ENCODE data around the gene SLBP.

Gene SLBP

DNA sequence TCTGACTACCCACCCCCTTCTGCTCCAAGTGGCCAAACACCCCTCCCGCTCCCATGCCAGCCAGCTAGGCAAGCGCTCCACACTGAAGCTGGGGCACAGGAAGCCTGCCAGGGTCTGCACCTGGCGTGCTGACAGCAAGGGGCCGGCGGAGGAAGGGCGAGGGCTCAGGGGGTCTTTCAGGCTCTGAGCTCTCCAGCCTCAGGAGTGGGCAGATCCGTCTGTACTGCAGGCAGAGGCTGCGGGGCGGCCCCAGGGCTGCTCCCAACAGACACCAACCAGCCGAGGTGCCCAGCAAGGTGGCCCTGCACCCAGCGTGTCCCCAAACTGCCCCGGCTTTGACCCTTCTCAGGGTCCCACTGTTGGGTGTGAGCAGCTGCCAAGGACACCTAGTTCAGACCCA lies 42.8 kb downstream of the SLBP start:
- DNase-seq (ENCODE audit: low read depth in 2 of 2), result no peak

DNA sequence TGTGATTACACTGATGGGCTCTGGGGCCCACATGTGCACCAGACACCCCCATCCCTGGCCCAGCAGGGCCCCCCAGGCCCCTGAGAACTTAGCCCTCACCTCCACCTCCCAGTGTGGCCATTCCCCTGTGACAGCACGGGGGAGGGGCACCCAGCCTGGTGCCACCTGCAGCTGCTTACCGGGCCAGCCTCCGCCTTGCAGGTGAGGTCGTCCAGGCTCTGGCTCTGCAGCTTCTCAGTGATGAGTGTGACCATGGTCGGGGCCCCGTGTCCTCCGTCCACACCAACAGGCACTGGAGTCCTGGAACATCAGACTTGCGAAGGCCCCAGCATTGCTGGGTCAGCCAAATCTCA lies 43.7 kb downstream of the SLBP start:
- H3K4me3 ChIP-seq (replicated peaks in 1 of 2; ENCODE audit: low read depth in 2 of 2, low read length in 2 of 2), result no peak overlapping the region
- DNase-seq (ENCODE audit: low read depth in 2 of 2), result no peak
- TF ChIP-seq, protein P1, sequence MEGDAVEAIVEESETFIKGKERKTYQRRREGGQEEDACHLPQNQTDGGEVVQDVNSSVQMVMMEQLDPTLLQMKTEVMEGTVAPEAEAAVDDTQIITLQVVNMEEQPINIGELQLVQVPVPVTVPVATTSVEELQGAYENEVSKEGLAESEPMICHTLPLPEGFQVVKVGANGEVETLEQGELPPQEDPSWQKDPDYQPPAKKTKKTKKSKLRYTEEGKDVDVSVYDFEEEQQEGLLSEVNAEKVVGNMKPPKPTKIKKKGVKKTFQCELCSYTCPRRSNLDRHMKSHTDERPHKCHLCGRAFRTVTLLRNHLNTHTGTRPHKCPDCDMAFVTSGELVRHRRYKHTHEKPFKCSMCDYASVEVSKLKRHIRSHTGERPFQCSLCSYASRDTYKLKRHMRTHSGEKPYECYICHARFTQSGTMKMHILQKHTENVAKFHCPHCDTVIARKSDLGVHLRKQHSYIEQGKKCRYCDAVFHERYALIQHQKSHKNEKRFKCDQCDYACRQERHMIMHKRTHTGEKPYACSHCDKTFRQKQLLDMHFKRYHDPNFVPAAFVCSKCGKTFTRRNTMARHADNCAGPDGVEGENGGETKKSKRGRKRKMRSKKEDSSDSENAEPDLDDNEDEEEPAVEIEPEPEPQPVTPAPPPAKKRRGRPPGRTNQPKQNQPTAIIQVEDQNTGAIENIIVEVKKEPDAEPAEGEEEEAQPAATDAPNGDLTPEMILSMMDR (IDR thresholded peaks at IDR 0.05; ENCODE audit: low read depth, low read length), result no peak

More for the DNA sequence above, 42.8 kb downstream of the SLBP start:
- H3K4me3 ChIP-seq (replicated peaks in 1 of 2; ENCODE audit: low read depth in 2 of 2, low read length in 2 of 2), result no peak overlapping the region
- TF ChIP-seq, protein P1 (IDR thresholded peaks at IDR 0.05; ENCODE audit: low read depth, low read length), result no peak

DNA sequence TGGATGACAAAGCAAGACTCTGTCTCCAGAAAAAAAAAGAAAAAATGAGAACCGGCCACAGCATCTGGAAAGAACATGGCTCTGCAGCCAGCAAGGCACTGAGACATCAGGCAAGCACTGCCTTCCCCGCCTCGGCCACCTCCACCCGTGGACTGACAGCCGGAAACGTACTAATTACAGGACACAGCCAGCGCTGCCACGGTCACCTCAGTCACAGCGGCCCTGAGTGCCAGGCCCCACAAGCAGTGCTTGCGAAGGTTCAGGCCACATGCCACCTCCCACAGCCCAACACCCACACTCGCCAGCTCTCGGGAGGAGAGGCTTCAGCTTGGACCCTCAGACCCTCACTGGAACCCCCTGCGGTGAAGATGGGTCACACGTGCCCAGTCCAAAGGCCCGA lies 44.8 kb downstream of the SLBP start:
- DNase-seq (ENCODE audit: low read depth in 2 of 2), result no peak
- H3K4me3 ChIP-seq (replicated peaks in 1 of 2; ENCODE audit: low read depth in 2 of 2, low read length in 2 of 2), result no peak overlapping the region
- TF ChIP-seq, protein P1 (IDR thresholded peaks at IDR 0.05; ENCODE audit: low read depth, low read length), result no peak

DNA sequence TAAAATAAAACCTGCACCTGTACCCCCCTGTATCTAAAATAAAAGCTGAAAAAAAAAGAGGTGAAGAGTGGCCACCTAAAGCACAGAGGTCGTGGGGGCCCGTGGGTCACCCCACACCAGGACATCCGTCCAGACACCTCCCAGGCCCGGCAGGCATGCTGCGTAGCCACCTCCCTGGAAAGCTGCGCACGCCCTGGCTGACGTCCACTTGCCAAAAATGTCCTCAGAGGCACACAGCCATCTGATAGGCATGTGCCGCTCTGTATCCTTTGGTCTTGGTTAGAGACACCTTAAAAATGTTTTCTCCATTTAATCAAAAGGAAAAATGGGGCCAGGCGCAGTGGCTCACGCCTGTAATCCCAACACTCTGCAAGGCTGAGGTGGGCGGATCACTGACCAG lies 45.7 kb downstream of the SLBP start:
- DNase-seq (ENCODE audit: low read depth in 2 of 2), result no peak
- H3K4me3 ChIP-seq (replicated peaks in 1 of 2; ENCODE audit: low read depth in 2 of 2, low read length in 2 of 2), result no peak overlapping the region
- TF ChIP-seq, protein P1 (IDR thresholded peaks at IDR 0.05; ENCODE audit: low read depth, low read length), result no peak

DNA sequence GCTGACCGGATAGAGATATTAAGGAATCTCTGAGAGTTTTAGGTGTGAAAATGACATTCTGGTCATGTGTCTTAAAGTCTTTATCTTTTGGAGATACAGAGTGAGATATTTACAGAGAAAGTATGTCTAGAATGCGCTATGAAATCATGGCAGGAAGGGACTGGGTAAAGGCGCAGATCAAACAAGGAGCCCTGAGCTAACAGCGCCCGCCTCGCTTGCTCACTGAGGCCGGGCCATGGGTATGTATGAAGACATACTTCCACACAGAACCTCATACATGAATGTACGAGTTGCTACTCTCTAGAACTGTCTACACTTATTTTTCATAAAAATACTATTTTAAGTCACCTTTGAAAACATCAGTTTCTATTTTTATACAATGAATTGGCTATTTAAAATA lies 48.0 kb downstream of the SLBP start:
- no peak for DNase-seq (ENCODE audit: low read depth in 2 of 2)
- TF ChIP-seq, protein P1 (IDR thresholded peaks at IDR 0.05; ENCODE audit: low read depth, low read length), result no peak
- no peak overlapping the region for H3K4me3 ChIP-seq (replicated peaks in 1 of 2; ENCODE audit: low read depth in 2 of 2, low read length in 2 of 2)

DNA sequence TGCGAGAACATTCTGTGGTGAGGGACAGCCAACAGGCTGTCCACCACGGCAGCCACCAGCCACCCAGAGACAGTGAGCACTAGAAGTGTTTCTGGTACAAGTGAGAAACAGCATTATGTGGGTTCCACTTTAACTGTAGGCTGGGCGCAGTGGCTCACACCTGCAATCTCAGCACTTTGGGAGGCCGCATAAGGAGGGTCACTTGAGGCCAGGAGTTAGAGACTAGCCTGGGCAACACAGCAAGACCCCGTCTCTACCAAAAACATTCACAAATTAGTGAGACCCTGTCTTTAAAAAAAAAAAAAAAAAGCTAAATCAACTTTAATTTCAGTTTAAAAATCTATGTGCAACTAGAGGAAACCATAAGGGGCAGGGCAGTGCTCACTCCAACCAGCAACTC lies 48.6 kb downstream of the SLBP start:
- DNase-seq (ENCODE audit: low read depth in 2 of 2), result no peak
- no peak overlapping the region for H3K4me3 ChIP-seq (replicated peaks in 1 of 2; ENCODE audit: low read depth in 2 of 2, low read length in 2 of 2)
- TF ChIP-seq, protein P1 (IDR thresholded peaks at IDR 0.05; ENCODE audit: low read depth, low read length), result no peak

DNA sequence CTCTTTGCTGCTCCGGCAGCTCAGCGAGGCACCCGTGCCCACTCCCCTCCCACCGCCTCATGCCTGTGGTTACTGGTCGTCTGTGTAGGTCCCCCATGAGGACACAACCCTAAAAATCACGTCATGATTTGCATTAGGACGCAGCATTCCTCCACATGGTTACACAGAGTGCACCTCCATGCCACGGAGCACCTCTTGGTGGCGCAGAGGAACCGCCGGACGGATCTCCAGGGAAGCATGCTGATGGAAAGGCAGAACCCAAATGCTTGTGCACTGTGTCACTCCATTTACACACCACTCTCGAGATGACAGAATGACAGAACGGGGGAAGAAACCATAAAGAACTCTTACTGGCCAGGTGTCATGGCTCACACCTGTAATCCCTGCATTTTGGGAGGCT lies 50.4 kb downstream of the SLBP start:
- H3K4me3 ChIP-seq (replicated peaks in 1 of 2; ENCODE audit: low read depth in 2 of 2, low read length in 2 of 2), result no peak overlapping the region
- DNase-seq (ENCODE audit: low read depth in 2 of 2), result no peak
- TF ChIP-seq, protein P1 (IDR thresholded peaks at IDR 0.05; ENCODE audit: low read depth, low read length), result no peak

Data from cardiac fibroblast (primary cell).